ENCODE measurements around the gene MLLT3. TPM values are rescaled to one million over a fixed set of nuclear protein-coding genes. Genes with fewer than 3 reads are reported as not detected.

MLLT3 gene
- total and polyA plus RNA-seq, 2 of the 8 experiments (the other 6 are each of a cell fraction or from before 2014, with no cell fraction given), result 5.9 to 9.6 TPM

GRCh38 chr9:20619487-20620200, 2.7 kb downstream of the MLLT3 start:
- Histone ChIP-seq H3K36me3 (ENCODE audit: control insufficient read depth in 2 of 4, insufficient read depth in 4 of 4, low read length in 3 of 4) (no peaks in the 10 kb centered on the region), H3K79me2 (ENCODE audit: control insufficient read depth in 1 of 2, insufficient read depth in 2 of 2, low read length in 2 of 2) (no peaks in the 10 kb centered on the region), H4K20me1 (replicated peaks in 1 of 2; ENCODE audit: control insufficient read depth in 1 of 2, insufficient read depth in 2 of 2, low read length in 2 of 2) (peaks cover 0 to 5% of the 10 kb centered on the region in 2 experiments), H3K4me2 (ENCODE audit: insufficient read depth in 1 of 2, low read depth in 2 of 2, low read length in 2 of 2) (peak overlapping the region; percentile 96 to 98), H3K4ac (replicated peaks; ENCODE audit: insufficient read length, low read depth, low read length) (no peak overlapping the region), H3K23me2 (ENCODE audit: low read depth, low read length) (peaks cover 28% of the 10 kb centered on the region), H3K27ac (ENCODE audit: low read depth, low read length) (no peak overlapping the region), H4K91ac (replicated peaks; ENCODE audit: insufficient read length, low read length) (no peak overlapping the region), H3K18ac (ENCODE audit: extremely low read depth, low read length) (no peak overlapping the region), H2BK120ac (replicated peaks; ENCODE audit: low read depth, low read length) (no peak overlapping the region), H3K4me1 (replicated peaks in 1 of 4; ENCODE audit: control insufficient read depth in 3 of 4, insufficient read depth in 4 of 4, low read length in 3 of 4) (peaks cover 0 to 17% (median 3%) of the 10 kb centered on the region in 4 experiments; a peak in 5 of 7 replicates), H3K27me3 (replicated peaks in 1 of 4; ENCODE audit: control insufficient read depth in 3 of 4, extremely low read depth in 1 of 4, insufficient read depth in 3 of 4, low read length in 3 of 4) (peaks cover 11 to 49% (median 40%) of the 10 kb centered on the region in 4 experiments), H4K8ac (ENCODE audit: extremely low read depth, insufficient read depth, low read length) (no peak overlapping the region), H3K79me1 (ENCODE audit: low read depth, low read length) (no peaks in the 10 kb centered on the region), H2AFZ (ENCODE audit: low read length) (no peak overlapping the region), H2BK5ac (ENCODE audit: low read depth, low read length) (no peak overlapping the region), H3K9ac (replicated peaks in 1 of 4; ENCODE audit: extremely low read depth in 1 of 4, low read depth in 3 of 4, low read length in 3 of 4) (no peak overlapping the region), H2BK20ac (ENCODE audit: low read length) (no peak overlapping the region), H3K4me3 (ENCODE audit: extremely low read depth in 1 of 4, insufficient read depth in 2 of 4, low read depth in 3 of 4, low read length in 4 of 4) (peak overlapping the region in 3 of 4 experiments; percentile 70 to 97 (median 89); a peak in 5 of 8 replicates), H2BK12ac (ENCODE audit: low read depth, low read length) (no peak overlapping the region), H3K9me3 (ENCODE audit: insufficient read depth in 2 of 2, low read depth in 1 of 2, low read length in 1 of 2) (no peaks in the 10 kb centered on the region), H3K14ac (ENCODE audit: insufficient read length) (no peak overlapping the region), H2BK15ac (ENCODE audit: low read length) (no peak overlapping the region), H3K56ac (replicated peaks; ENCODE audit: insufficient read length, low read depth, low read length) (no peak overlapping the region), H3K23ac (ENCODE audit: insufficient read length) (no peak overlapping the region), H2AK5ac (ENCODE audit: low read depth, low read length) (no peak overlapping the region), H4K5ac (ENCODE audit: insufficient read length, low read depth, low read length) (no peak overlapping the region)
- POLR2A ChIA-PET (ENCODE audit: partially characterized antibody), result interaction anchor here (1.5 kb wide), 1 partner anchor 40 kb away, joined by 4 read pairs; no protein-coding TSS in a partner anchor
- FAIRE-seq (no peak), DNase-seq (ENCODE audit: low read depth in 1 of 2, low spot score in 2 of 2) (no peak)
- 31% methylated on average over 15 of the region's 15 CpGs; no CpG with 5 or more reads in 1 of the 2 experiments for WGBS, 2 experiments (ENCODE audit: extremely low coverage in 1 of 2, insufficient coverage in 1 of 2, insufficient read length in 1 of 2, insufficient replicate concordance in 2 of 2, low coverage in 1 of 2, low lambda C conversion rate in 2 of 2, missing lambda C conversion rate in 1 of 2)
- CTCF ChIA-PET (ENCODE audit: partially characterized antibody), result interaction anchor here (0.8 to 1.6 kb wide), 3 partner anchors 9 to 266 kb away, joined by 3 to 7 read pairs (median 4); partner anchors contain the start of gene FOCAD
- TF ChIP-seq JUN (IDR thresholded peaks at IDR 0.05; ENCODE audit: low read depth, low read length) (no peak), SIX5 (IDR thresholded peaks at IDR 0.05; ENCODE audit: low read depth, low read length) (no peak), BACH1 (IDR thresholded peaks at IDR 0.05; ENCODE audit: low read length) (no peak), CBX8 (IDR thresholded peaks at IDR 0.05; ENCODE audit: borderline replicate concordance, low read depth, low read length) (no peak), NANOG (IDR thresholded peaks at IDR 0.05; ENCODE audit: insufficient read depth, low read depth, low read length, poor library complexity, severe bottlenecking) (no peak), RBBP5 (IDR thresholded peaks at IDR 0.05; ENCODE audit: borderline replicate concordance, low read depth, low read length) (no peak), KDM5A (IDR thresholded peaks at IDR 0.05; ENCODE audit: low read length) (no peak)

All from H1 (cell line).